ENCODE results near the gene MAN1B1. TPM values are rescaled to one million over a fixed set of nuclear protein-coding genes. Genes with fewer than 3 reads are reported as not detected.

Gene MAN1B1
- total and polyA plus RNA-seq, 4 donors, result 19.9 to 31.8 (median 26.5) TPM

DNA sequence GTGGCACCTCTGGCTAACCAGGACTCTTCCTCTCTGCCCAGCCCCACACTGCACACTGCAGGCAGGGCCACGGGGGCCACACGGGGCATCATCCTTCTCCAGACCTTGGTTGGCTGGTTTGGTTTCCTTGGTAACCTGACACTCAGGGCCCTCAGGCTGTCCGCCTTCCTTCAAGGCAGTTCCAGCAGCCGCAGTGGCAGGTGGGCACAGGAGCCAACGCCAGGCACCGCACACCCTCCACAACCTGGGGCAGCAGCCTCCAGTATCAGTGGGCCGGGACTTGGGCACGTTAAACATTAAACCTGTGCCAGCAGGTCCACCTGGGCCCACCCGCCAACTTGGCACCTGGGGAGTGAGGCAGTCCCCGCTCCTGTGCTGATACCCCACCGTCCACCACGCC lies 42.7 kb upstream of the MAN1B1 start:
- H3K27me3 ChIP-seq (ENCODE audit: control insufficient read depth in 4 of 4, insufficient read depth in 4 of 4, low read length in 3 of 4), result peaks cover 6 to 22% (median 7%) of the 10 kb centered on the region in 4 donors
- TF ChIP-seq FOXA2 (IDR thresholded peaks at IDR 0.05) (no peak), REST (IDR thresholded peaks at IDR 0.05) (no peak), TAF1 (conservative IDR thresholded peaks at IDR 0.05) (no peak), NR2F2 (IDR thresholded peaks at IDR 0.05) (no peak)
- H3K27ac ChIP-seq (ENCODE audit: low read depth in 1 of 2, low read length in 2 of 2), result no peak overlapping the region
- H3K9ac ChIP-seq (ENCODE audit: low read depth in 1 of 2, low read length in 2 of 2), result no peak overlapping the region
- H3K4me1 ChIP-seq (ENCODE audit: control insufficient read depth in 4 of 4, insufficient read depth in 4 of 4, low read length in 3 of 4), result peaks cover 0 to 29% (median 4%) of the 10 kb centered on the region in 4 donors
- DNase-seq (ENCODE audit: low spot score), result no peak
- 54% methylated on average over 12 of the region's 12 CpGs for WGBS
- no peaks in the 10 kb centered on the region for H3K36me3 ChIP-seq (ENCODE audit: control insufficient read depth in 4 of 4, insufficient read depth in 3 of 4, low read depth in 1 of 4, low read length in 3 of 4)
- no peaks in the 10 kb centered on the region for H3K9me3 ChIP-seq (ENCODE audit: control insufficient read depth in 4 of 4, low read length in 3 of 4)
- H3K4me3 ChIP-seq (ENCODE audit: low read depth in 1 of 3, low read length in 3 of 3), result no peak overlapping the region

GRCh38 chr9:137044502-137045177 lies 42.1 kb upstream of the MAN1B1 start:
- 33% methylated on average over 18 of the region's 18 CpGs for WGBS
- H3K4me1 ChIP-seq (ENCODE audit: control insufficient read depth in 4 of 4, insufficient read depth in 4 of 4, low read length in 3 of 4), result peaks cover 0 to 34% (median 4%) of the 10 kb centered on the region in 4 donors
- no peaks in the 10 kb centered on the region for H3K9me3 ChIP-seq (ENCODE audit: control insufficient read depth in 4 of 4, low read length in 3 of 4)
- peaks cover 6 to 22% (median 7%) of the 10 kb centered on the region in 4 donors for H3K27me3 ChIP-seq (ENCODE audit: control insufficient read depth in 4 of 4, insufficient read depth in 4 of 4, low read length in 3 of 4)
- H3K36me3 ChIP-seq (ENCODE audit: control insufficient read depth in 4 of 4, insufficient read depth in 3 of 4, low read depth in 1 of 4, low read length in 3 of 4), result no peaks in the 10 kb centered on the region
- H3K9ac ChIP-seq (ENCODE audit: low read depth in 1 of 2, low read length in 2 of 2), result no peak overlapping the region
- no peak for DNase-seq (ENCODE audit: low spot score)
- H3K4me3 ChIP-seq (ENCODE audit: low read depth in 1 of 3, low read length in 3 of 3), result peak overlapping the region in 1 of 3 donors; percentile 54
- TF ChIP-seq JUND (IDR thresholded peaks at IDR 0.05) (no peak), ATF3 (IDR thresholded peaks at IDR 0.05) (no peak), YY1 (IDR thresholded peaks at IDR 0.05) (no peak), HNF4A (conservative IDR thresholded peaks at IDR 0.05) (no peak), FOXA1 (IDR thresholded peaks at IDR 0.05) (no peak), GABPA (IDR thresholded peaks at IDR 0.05 in 1 of 2, conservative IDR thresholded peaks at IDR 0.05 in 1 of 2) (no peak), CTCF (IDR thresholded peaks at IDR 0.05; ENCODE audit: low read depth, low read length, missing input control) (no peak), REST (IDR thresholded peaks at IDR 0.05) (no peak), NR2F2 (IDR thresholded peaks at IDR 0.05) (no peak), FOXA2 (IDR thresholded peaks at IDR 0.05) (no peak), MAX (IDR thresholded peaks at IDR 0.05) (no peak), HNF4G (IDR thresholded peaks at IDR 0.05) (no peak), RAD21 (IDR thresholded peaks at IDR 0.05) (no peak), ZBTB33 (IDR thresholded peaks at IDR 0.05) (no peak), SP1 (IDR thresholded peaks at IDR 0.05) (no peak)
- H3K27ac ChIP-seq (ENCODE audit: low read depth in 1 of 2, low read length in 2 of 2), result no peak overlapping the region
